H1 (cell line): Measurements from ENCODE around the gene LMTK3. TPM values are rescaled to one million over a fixed set of nuclear protein-coding genes. Genes with fewer than 3 reads are reported as not detected.

Source experiments
- CTCF ChIA-PET: fragments of 300-600 bp; sonication (Branson Sonifier 250); formaldehyde crosslinking; loops from one replicate; lab custom pipeline; 2021; ENCODE audit not compliant: partially characterized antibody; lab: Charles Lee
- POLR2A ChIA-PET: fragments of 300-600 bp; sonication (Branson Sonifier 250); formaldehyde crosslinking; loops from one replicate; lab custom pipeline; 2021; ENCODE audit warnings: inconsistent platforms; ENCODE audit not compliant: partially characterized antibody; lab: Charles Lee
- DNase-seq, 2 experiments: peaks; one replicate each; pipeline versions ENCODE4 v3.0.0 to v3.0.0-alpha.2; 2010 to 2022; ENCODE audit warnings: low spot score in 2 of 2, low read depth in 1 of 2, mixed read lengths in 1 of 2
- FAIRE-seq: peaks from 2 replicates; lab custom pipeline; 2011; peaks lifted over from hg19 to GRCh38; lab: Jason Lieb, UNC
- H2AFZ ChIP-seq: 2 replicates; pipeline ENCODE4 v1.8.1; 2012; ENCODE audit warnings: low read length, inconsistent platforms
- H2AK5ac ChIP-seq: 2 replicates; pipeline ENCODE4 v1.6.1; 2013; ENCODE audit warnings: low read depth, low read length
- H2BK120ac ChIP-seq: replicated peaks from 2 replicates; pipeline ENCODE3; 2013; ENCODE audit warnings: low read depth, low read length, inconsistent platforms
- H2BK12ac ChIP-seq: 2 replicates; pipeline ENCODE4 v1.6.1; 2013; ENCODE audit warnings: low read depth, low read length
- H2BK15ac ChIP-seq: 2 replicates; pipeline ENCODE4 v1.6.1; 2013; ENCODE audit warnings: low read length
- H2BK20ac ChIP-seq: 2 replicates; pipeline ENCODE4 v1.6.1; 2013; ENCODE audit warnings: low read length
- H2BK5ac ChIP-seq: 2 replicates; pipeline ENCODE4 v1.6.1; 2013; ENCODE audit warnings: low read depth, low read length
- H3K14ac ChIP-seq: 2 replicates; pipeline ENCODE4 v1.6.1; 2013; ENCODE audit warnings: inconsistent platforms; ENCODE audit not compliant: insufficient read length
- H3K18ac ChIP-seq: 2 replicates; pipeline ENCODE4 v1.6.1; 2013; ENCODE audit warnings: low read length; ENCODE audit errors: extremely low read depth
- H3K23ac ChIP-seq: 2 replicates; pipeline ENCODE4 v1.6.1; 2013; ENCODE audit warnings: inconsistent platforms; ENCODE audit not compliant: insufficient read length
- H3K23me2 ChIP-seq: 2 replicates; pipeline ENCODE4 v1.6.1; 2013; ENCODE audit warnings: low read depth, low read length
- H3K27ac ChIP-seq: 2 replicates; pipeline ENCODE4 v1.6.1; 2011; ENCODE audit warnings: low read depth, low read length, inconsistent platforms
- H3K27me3 ChIP-seq, 4 experiments: replicated peaks in 1 of 4; 1 replicate in 1 of 4; 2 replicates in 3 of 4; pipeline versions ENCODE4 v1.6.1 to v1.8.1; 2011 to 2013; ENCODE audit warnings: low read length in 3 of 4, mild to moderate bottlenecking in 3 of 4, inconsistent platforms in 2 of 4, mixed read lengths in 2 of 4, moderate library complexity in 1 of 4; ENCODE audit not compliant: control insufficient read depth in 3 of 4, insufficient read depth in 3 of 4; ENCODE audit errors: extremely low read depth in 1 of 4
- H3K36me3 ChIP-seq, 4 experiments: 2 replicates each; pipeline versions ENCODE4 v1.6.1 to v1.8.1; 2011 to 2013; ENCODE audit warnings: mild to moderate bottlenecking in 4 of 4, low read length in 3 of 4, moderate library complexity in 2 of 4, control low read depth in 1 of 4, inconsistent platforms in 1 of 4; ENCODE audit not compliant: insufficient read depth in 4 of 4, control insufficient read depth in 2 of 4
- H3K4ac ChIP-seq: replicated peaks from 2 replicates; pipeline ENCODE3; 2013; ENCODE audit warnings: low read length, low read depth, mixed read lengths, inconsistent platforms; ENCODE audit not compliant: insufficient read length
- H3K4me1 ChIP-seq, 4 experiments: replicated peaks in 1 of 4; 1 replicate in 1 of 4; 2 replicates in 3 of 4; pipeline versions ENCODE4 v1.6.1 to v1.8.1; 2011 to 2013; ENCODE audit warnings: low read length in 3 of 4, inconsistent platforms in 2 of 4, mixed read lengths in 1 of 4; ENCODE audit not compliant: insufficient read depth in 4 of 4, control insufficient read depth in 3 of 4
- H3K4me2 ChIP-seq, 2 experiments: 2 replicates each; pipeline versions ENCODE4 v1.6.1 to v1.8.1; 2011 to 2013; ENCODE audit warnings: low read depth in 2 of 2, low read length in 2 of 2, control low read depth in 1 of 2, inconsistent platforms in 1 of 2, mild to moderate bottlenecking in 1 of 2; ENCODE audit not compliant: insufficient read depth in 1 of 2
- H3K4me3 ChIP-seq, 4 experiments: fragments of 200-600, 300-600 bp in 1 of 4; sonication (generic), shearing (Covaris generic), sonication (Bioruptor Twin) in 1 of 4; 2 replicates each; pipeline versions ENCODE4 v1.5.1 to v1.8.1; 2011 to 2016; ENCODE audit warnings: low read length in 4 of 4, low read depth in 3 of 4, control low read depth in 2 of 4, inconsistent platforms in 2 of 4, mild to moderate bottlenecking in 2 of 4, mixed read lengths in 1 of 4, moderate library complexity in 1 of 4; ENCODE audit not compliant: insufficient read depth in 2 of 4; ENCODE audit errors: extremely low read depth in 1 of 4
- H3K56ac ChIP-seq: replicated peaks from 2 replicates; pipeline ENCODE3; 2013; ENCODE audit warnings: low read depth, mild to moderate bottlenecking, mixed read lengths, low read length, inconsistent platforms; ENCODE audit not compliant: insufficient read length
- H3K79me1 ChIP-seq: 2 replicates; pipeline ENCODE4 v1.6.1; 2013; ENCODE audit warnings: low read depth, low read length, control low read depth
- H3K79me2 ChIP-seq, 2 experiments: 2 replicates each; pipeline versions ENCODE4 v1.6.1 to v1.8.1; 2012 to 2013; ENCODE audit warnings: low read length in 2 of 2, mild to moderate bottlenecking in 2 of 2, inconsistent platforms in 1 of 2; ENCODE audit not compliant: insufficient read depth in 2 of 2, control insufficient read depth in 1 of 2
- H3K9ac ChIP-seq, 4 experiments: replicated peaks in 1 of 4; 1 replicate in 1 of 4; 2 replicates in 3 of 4; pipeline versions ENCODE4 v1.6.1 to v1.8.1; 2011 to 2013; ENCODE audit warnings: low read depth in 3 of 4, low read length in 3 of 4, control low read depth in 2 of 4, mild to moderate bottlenecking in 2 of 4, moderate library complexity in 2 of 4, inconsistent platforms in 1 of 4; ENCODE audit errors: extremely low read depth in 1 of 4
- H3K9me3 ChIP-seq, 2 experiments: 2 replicates each; pipeline versions ENCODE4 v1.6.1 to v1.8.1; 2012 to 2013; ENCODE audit warnings: mild to moderate bottlenecking in 2 of 2, moderate library complexity in 2 of 2, control low read depth in 1 of 2, inconsistent platforms in 1 of 2, low read depth in 1 of 2, low read length in 1 of 2, mixed read lengths in 1 of 2; ENCODE audit not compliant: insufficient read depth in 2 of 2
- H4K20me1 ChIP-seq, 2 experiments: replicated peaks in 1 of 2; 2 replicates each; pipeline versions ENCODE3 to v1.8.1; 2011 to 2013; ENCODE audit warnings: inconsistent platforms in 2 of 2, low read length in 2 of 2, mild to moderate bottlenecking in 1 of 2; ENCODE audit not compliant: insufficient read depth in 2 of 2, control insufficient read depth in 1 of 2
- H4K5ac ChIP-seq: 2 replicates; pipeline ENCODE4 v1.6.1; 2013; ENCODE audit warnings: low read length, low read depth, mixed read lengths, inconsistent platforms; ENCODE audit not compliant: insufficient read length
- H4K8ac ChIP-seq: 2 replicates; pipeline ENCODE4 v1.8.0; 2013; ENCODE audit warnings: mild to moderate bottlenecking, moderate library complexity, low read length, inconsistent platforms; ENCODE audit not compliant: insufficient read depth; ENCODE audit errors: extremely low read depth
- H4K91ac ChIP-seq: replicated peaks from 2 replicates; pipeline ENCODE3; 2013; ENCODE audit warnings: low read length, mixed read lengths, inconsistent platforms; ENCODE audit not compliant: insufficient read length
- ATF2 ChIP-seq: IDR thresholded peaks from 2 replicates; pipeline ENCODE4 v1.6.1; 2012; ENCODE audit warnings: low read length, inconsistent platforms
- CBX8 ChIP-seq: fragments of 300-800, 300-1000 bp; sonication (generic); IDR thresholded peaks from 2 replicates; pipeline ENCODE4 v1.7.1; 2016; ENCODE audit warnings: low read depth, low read length, borderline replicate concordance
- CHD1 ChIP-seq: IDR thresholded peaks from 2 replicates; pipeline ENCODE4 v1.6.1; 2012; ENCODE audit warnings: low read depth, low read length, improper control_type of control experiment
- CTBP2 ChIP-seq: IDR thresholded peaks from 2 replicates; pipeline ENCODE4 v1.7.0; 2011; ENCODE audit warnings: borderline replicate concordance, mild to moderate bottlenecking, moderate library complexity, mixed read lengths, low read length; ENCODE audit not compliant: insufficient read depth, insufficient read length
- JUND ChIP-seq: IDR thresholded peaks from 2 replicates; pipeline ENCODE4 v1.6.1; 2011; ENCODE audit warnings: mild to moderate bottlenecking, improper control_type of control experiment, low read length
- RNF2 ChIP-seq: fragments of 200-900, 300-1000 bp; sonication (generic); IDR thresholded peaks from 2 replicates; pipeline ENCODE4 v1.7.1; 2016; ENCODE audit warnings: borderline replicate concordance, low read depth, mild to moderate bottlenecking, antibody characterized with exemption, low read length; ENCODE audit not compliant: poor library complexity, severe bottlenecking; ENCODE audit errors: missing control alignments
- SRF ChIP-seq: IDR thresholded peaks from 2 replicates; pipeline ENCODE4 v1.6.1; 2011; ENCODE audit warnings: mild to moderate bottlenecking, low read depth, low read length, moderate library complexity
- YY1 ChIP-seq: IDR thresholded peaks from 2 replicates; pipeline ENCODE4 v1.6.1; 2011; ENCODE audit warnings: low read depth, mild to moderate bottlenecking, low read length
- WGBS, 2 experiments: shearing (Covaris generic) in 1 of 2; methylation state at CpG; one replicate each; pipeline versions ENCODE4 v1.1.6 to v1.1.7; 2013 to 2015; ENCODE audit warnings: low lambda C conversion rate in 2 of 2, mixed read lengths in 2 of 2, inconsistent platforms in 1 of 2, low coverage in 1 of 2, missing lambda C conversion rate in 1 of 2; ENCODE audit not compliant: insufficient replicate concordance in 2 of 2, insufficient coverage in 1 of 2, insufficient read length in 1 of 2; ENCODE audit errors: extremely low coverage in 1 of 2, missing lambda C conversion rate in 1 of 2; 5-methylcytosine and 5-hydroxymethylcytosine counted together
- polyA plus RNA-seq, 7 experiments: library from polyadenylated mRNA; depleted of rRNA in 3 of 7; stranded (reverse) in 5 of 7; unstranded in 2 of 7; fragments of >200 nt in 5 of 7; fragments of 200-250 nt in 2 of 7; gene quantifications; 1 replicate in 5 of 7; 2 replicates in 1 of 7; 4 replicates in 1 of 7; pipeline versions ENCODE4 v1.2.1 to v1.2.3, GENCODE V29; 2011 to 2013; ENCODE audit warnings: missing spikeins in 2 of 7, mixed read lengths in 2 of 7
- total RNA-seq: library from RNA; stranded (reverse); fragmentation: NEBNext Ultra II Directional; extraction: Animal tissue kit (Norgen Biotek cat#: 25700); gene quantifications from 2 replicates; pipeline ENCODE4 v1.2.1, GENCODE V29; 2021

LMTK3 gene
- total and polyA plus RNA-seq, 2 of the 8 experiments (the other 6 are each of a cell fraction or from before 2014, with no cell fraction given): 2.7 to 12.4 TPM

DNA sequence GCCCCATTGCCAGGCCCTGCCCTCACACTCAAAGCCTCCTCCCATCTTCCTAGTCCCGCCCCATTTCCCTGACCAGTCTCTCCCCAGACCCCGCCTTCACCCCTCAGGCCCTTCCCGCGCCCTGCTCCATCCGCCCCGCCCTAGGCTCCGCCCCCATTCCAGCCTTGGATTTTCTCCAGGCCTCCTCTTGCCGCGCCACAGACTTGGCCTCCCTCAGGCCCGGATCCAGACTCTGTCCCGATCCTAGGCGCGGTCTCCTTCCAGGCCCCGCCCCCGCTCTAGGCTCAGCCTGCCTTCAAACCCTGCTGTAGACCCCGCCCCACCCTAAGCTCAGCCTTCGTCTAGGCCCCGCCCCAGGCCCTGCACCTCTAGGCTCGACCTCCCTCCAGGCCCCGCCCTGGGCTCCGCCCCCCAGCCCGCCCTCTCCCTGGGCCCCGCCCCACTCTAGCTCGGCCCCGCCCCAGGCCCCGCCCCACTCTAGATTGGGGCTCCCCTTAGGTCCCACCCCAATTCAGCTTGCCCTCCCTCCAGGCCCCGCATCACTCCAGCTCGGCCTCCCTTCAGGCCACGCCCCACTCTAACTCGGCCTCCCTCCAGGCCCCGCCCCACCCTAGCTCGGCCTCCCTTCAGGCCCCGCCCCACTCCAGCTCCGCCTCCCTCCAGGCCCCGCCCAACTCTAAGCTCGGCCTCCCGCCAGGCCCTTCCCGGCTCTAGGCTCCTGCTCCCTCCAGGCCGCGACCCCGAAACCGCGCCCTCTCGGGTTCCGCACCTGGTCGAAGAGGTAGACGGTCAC is 18.5 kb downstream of the LMTK3 start:
- no peak overlapping the region for H3K23ac ChIP-seq
- H3K4me3 ChIP-seq: peak overlapping the region; percentile 58 to 80 (median 66)
- H4K5ac ChIP-seq: peak overlapping the region; percentile 51
- H3K4me1 ChIP-seq: peaks cover 0 to 21% (median 15%) of the 10 kb centered on the region in 4 experiments; a peak in 6 of 7 replicates
- H3K14ac ChIP-seq: no peak overlapping the region
- no peak overlapping the region for H3K4ac ChIP-seq
- H3K27ac ChIP-seq: peak overlapping the region; percentile 80; the same call in 1 of the 2 replicates
- peak overlapping the region; percentile 90 for H3K18ac ChIP-seq
- H2BK120ac ChIP-seq: no peak overlapping the region
- 3% methylated on average over 17 of the region's 47 CpGs; no CpG with 5 or more reads in 1 of the 2 experiments for WGBS, 2 experiments
- peak overlapping the region; percentile 89; the same call in 1 of the 2 replicates for H4K8ac ChIP-seq
- no peak overlapping the region for H4K91ac ChIP-seq
- no peaks in the 10 kb centered on the region for H3K36me3 ChIP-seq
- H2BK12ac ChIP-seq: no peak overlapping the region; the same call in 1 of the 2 replicates
- CTCF ChIA-PET: interaction anchor here (0.7 to 1.5 kb wide), 6 partner anchors 12 to 101 kb away, joined by 3 to 4 read pairs (median 3); partner anchors contain the start of gene KDELR1
- no peak overlapping the region for H2BK15ac ChIP-seq
- H3K79me1 ChIP-seq: no peaks in the 10 kb centered on the region
- H2AK5ac ChIP-seq: no peak overlapping the region
- peak overlapping the region; percentile 45; the same call in 1 of the 2 replicates for H2AFZ ChIP-seq
- peak overlapping the region; percentile 61 to 91 for H3K4me2 ChIP-seq
- H3K27me3 ChIP-seq: peaks cover 0 to 3% (median 0%) of the 10 kb centered on the region in 4 experiments; a peak in 3 of 7 replicates
- no peak for FAIRE-seq
- H3K56ac ChIP-seq: no peak overlapping the region
- H4K20me1 ChIP-seq: peaks cover 0 to 4% of the 10 kb centered on the region in 2 experiments
- H3K23me2 ChIP-seq: peaks cover 6% of the 10 kb centered on the region; the same call in 1 of the 2 replicates
- H3K9ac ChIP-seq: peak overlapping the region; percentile 64 to 87 (median 74)
- H2BK20ac ChIP-seq: no peak overlapping the region
- H3K9me3 ChIP-seq: no peaks in the 10 kb centered on the region
- POLR2A ChIA-PET: interaction anchor here (0.6 to 14.8 kb wide), 12 partner anchors 12 to 1892 kb away, joined by 3 to 176 read pairs (median 4); partner anchors contain the start of genes KDELR1, RPL18 and SPHK2
- DNase-seq: peak; percentile 95 to 98
- H3K79me2 ChIP-seq: no peaks in the 10 kb centered on the region
- peak overlapping the region; percentile 81 for H2BK5ac ChIP-seq
- TF ChIP-seq ATF2 (no peak), SRF (no peak), CHD1 (no peak), JUND (no peak), CBX8 (no peak), RNF2 (no peak), YY1 (no peak), CTBP2 (no peak)
